ENCODE results near the gene CNTN4. TPM values are rescaled to one million over a fixed set of nuclear protein-coding genes. Genes with fewer than 3 reads are reported as not detected.

CNTN4 gene
- total and polyA plus RNA-seq, 8 donors, result 2.5 to 10.8 (median 5.1) TPM

DNA sequence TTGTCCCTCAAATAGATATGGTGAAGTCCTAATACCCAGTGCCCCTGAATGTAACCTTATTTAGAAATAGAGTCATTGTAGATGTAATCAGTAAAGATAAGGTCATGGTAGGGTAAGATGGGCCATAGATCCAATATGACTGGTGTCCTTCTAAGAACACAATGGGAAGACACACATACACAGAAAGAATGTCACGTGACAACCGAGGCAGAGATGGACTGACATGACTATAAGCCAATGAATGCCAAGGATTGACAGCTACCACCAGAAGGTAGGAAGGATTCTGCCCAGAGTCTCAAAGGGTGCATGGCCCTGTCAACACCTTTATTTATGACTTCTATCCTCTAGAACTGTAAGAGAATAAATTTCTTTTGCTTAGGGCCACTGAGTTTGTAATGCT is 780.4 kb downstream of the CNTN4 start:
- Histone ChIP-seq H3K9me3 (no peaks in the 10 kb centered on the region), H3K27me3 (no peaks in the 10 kb centered on the region), H3K4me3 (no peak overlapping the region), H3K36me3 (no peaks in the 10 kb centered on the region), H3K4me1 (no peaks in the 10 kb centered on the region), H3K27ac (no peak overlapping the region)
- TF ChIP-seq CTCF (IDR thresholded peaks at IDR 0.05), result no peak
- ATAC-seq, result no peak
- DNase-seq, result no peak
- intact Hi-C loops (cut with DNase I), result no loop called here
- FAIRE-seq, result no peak
- 57 to 74% methylated on average over 2 of the region's 2 CpGs for WGBS, 2 donors

- Histone ChIP-seq H3K4me3 (no peak overlapping the region), H3K9me3 (no peaks in the 10 kb centered on the region), H3K27me3 (no peaks in the 10 kb centered on the region), H3K27ac (no peak overlapping the region), H3K4me1 (no peaks in the 10 kb centered on the region), H3K36me3 (no peaks in the 10 kb centered on the region)
- no peak for DNase-seq
- no peak for ATAC-seq
- FAIRE-seq, result no peak
- intact Hi-C loops (cut with DNase I), result no loop called here
- TF ChIP-seq CTCF (IDR thresholded peaks at IDR 0.05), result no peak
Observed at GRCh38 chr3:2879587-2879986, 780.9 kb downstream of the CNTN4 start.

GRCh38 chr3:2880218-2880756 is 781.6 kb downstream of the CNTN4 start:
- FAIRE-seq (no peak), ATAC-seq (no peak), DNase-seq (no peak)
- Histone ChIP-seq H3K36me3 (no peaks in the 10 kb centered on the region), H3K4me1 (no peaks in the 10 kb centered on the region), H3K4me3 (no peak overlapping the region), H3K27ac (no peak overlapping the region), H3K9me3 (no peaks in the 10 kb centered on the region), H3K27me3 (no peaks in the 10 kb centered on the region)
- intact Hi-C loops (cut with DNase I), result no loop called here
- TF ChIP-seq CTCF (IDR thresholded peaks at IDR 0.05), result no peak
- WGBS, 2 donors, result 70 to 79% methylated on average over 7 of the region's 7 CpGs

DNA sequence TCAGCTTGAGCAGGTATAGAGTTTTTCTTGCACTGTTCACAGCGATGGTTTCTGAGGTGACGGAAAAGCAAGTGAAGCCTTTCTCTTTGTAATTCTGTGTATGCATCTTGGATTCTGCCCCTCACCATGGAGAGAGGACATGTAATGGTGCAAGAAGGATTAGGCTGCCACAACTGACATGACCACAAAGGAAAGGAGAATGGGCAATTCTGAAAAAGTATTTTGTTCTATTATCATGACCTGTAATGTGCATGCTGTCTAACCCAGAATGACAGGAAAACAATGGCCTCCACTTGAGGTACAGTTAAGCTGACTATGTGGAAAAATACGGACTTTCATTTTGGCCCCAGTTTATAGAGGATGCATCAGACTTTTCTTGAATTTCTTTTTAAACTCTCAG is 784.6 kb downstream of the CNTN4 start:
- ATAC-seq (no peak), DNase-seq (no peak), FAIRE-seq (no peak)
- Histone ChIP-seq H3K27me3 (no peaks in the 10 kb centered on the region), H3K36me3 (no peaks in the 10 kb centered on the region), H3K9me3 (no peaks in the 10 kb centered on the region), H3K4me3 (no peak overlapping the region), H3K27ac (no peak overlapping the region), H3K4me1 (no peaks in the 10 kb centered on the region)
- no peak for TF ChIP-seq CTCF (IDR thresholded peaks at IDR 0.05)
- intact Hi-C loops (cut with DNase I), result no loop called here
- 58 to 85% methylated on average over 3 of the region's 3 CpGs for WGBS, 2 donors

DNA sequence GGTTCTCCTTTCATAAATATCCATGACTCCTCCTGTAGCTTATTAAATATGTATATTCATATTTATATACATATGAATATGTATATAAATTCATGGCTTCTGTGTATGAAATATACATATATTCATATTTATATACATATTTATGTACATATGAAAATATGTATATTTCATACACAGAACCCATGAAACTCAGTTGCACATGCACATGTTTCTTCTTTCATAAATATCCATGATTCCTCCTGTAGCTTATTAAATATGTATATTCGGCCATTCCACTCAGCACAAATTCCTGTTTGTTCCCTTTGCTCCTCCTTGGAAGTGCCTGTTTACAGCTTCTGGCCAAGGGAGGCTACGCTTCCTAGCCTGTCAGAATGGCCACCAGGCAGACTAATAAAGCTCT is 789.9 kb downstream of the CNTN4 start:
- ATAC-seq, result no peak
- H3K27ac ChIP-seq, result no peak overlapping the region

More for the DNA sequence above, 789.9 kb downstream of the CNTN4 start:
- Histone ChIP-seq H3K27me3 (no peaks in the 10 kb centered on the region), H3K4me1 (no peaks in the 10 kb centered on the region), H3K4me3 (no peak overlapping the region), H3K36me3 (no peaks in the 10 kb centered on the region), H3K9me3 (no peaks in the 10 kb centered on the region)
- intact Hi-C loops (cut with DNase I), result no loop called here
- DNase-seq (no peak), FAIRE-seq (no peak)
- 62 to 69% methylated on average over 2 of the region's 2 CpGs for WGBS, 2 donors
- TF ChIP-seq CTCF (IDR thresholded peaks at IDR 0.05), result no peak
